Common myeloid progenitor, CD34-positive (primary cell): ENCODE data around the gene CHCHD6.

Experiments used
- CTCF ChIA-PET: fragments of 350-600 bp; sonication (Branson Sonifier 250); formaldehyde crosslinking; loops from one replicate; lab custom pipeline; 2021; ENCODE audit warnings: antibody characterized with exemption; lab: Charles Lee
- POLR2A ChIA-PET: fragments of 350-600 bp; sonication (Branson Sonifier 250); formaldehyde crosslinking; loops from one replicate; lab custom pipeline; 2021; ENCODE audit warnings: antibody characterized with exemption; lab: Charles Lee
- DNase-seq, 3 donors: peaks; one replicate each; pipeline versions ENCODE4 v3.0.0 to v3.0.0-alpha.2; 2013
- H3K27ac ChIP-seq, 2 experiments: 1 replicate in 1 of 2; 2 replicates in 1 of 2; pipeline ENCODE4 v1.7.0; 2013; ENCODE audit warnings: inconsistent platforms in 2 of 2, low read length in 2 of 2, mild to moderate bottlenecking in 2 of 2, low read depth in 1 of 2, moderate library complexity in 1 of 2; ENCODE audit not compliant: severe bottlenecking in 2 of 2, insufficient read depth in 1 of 2, poor library complexity in 1 of 2
- H3K27me3 ChIP-seq, 5 experiments: replicated peaks in 2 of 5; 1 replicate in 3 of 5; 2 replicates in 2 of 5; pipeline versions ENCODE4 v1.6.1 to v1.7.0; 2013; ENCODE audit warnings: low read length in 4 of 5, mild to moderate bottlenecking in 2 of 5, moderate library complexity in 2 of 5, inconsistent platforms in 1 of 5; ENCODE audit not compliant: insufficient read depth in 5 of 5, control insufficient read depth in 4 of 5
- H3K36me3 ChIP-seq, 4 experiments: 1 replicate in 2 of 4; 2 replicates in 2 of 4; pipeline versions ENCODE4 v1.6.1 to v1.7.0; 2013; ENCODE audit warnings: low read length in 3 of 4, control low read depth in 1 of 4, mild to moderate bottlenecking in 1 of 4; ENCODE audit not compliant: control insufficient read depth in 4 of 4, insufficient read depth in 4 of 4
- H3K4me1 ChIP-seq, 4 experiments: 1 replicate in 3 of 4; 2 replicates in 1 of 4; pipeline versions ENCODE4 v1.6.1 to v1.7.1; 2013; ENCODE audit warnings: low read length in 3 of 4, mild to moderate bottlenecking in 3 of 4, control low read depth in 1 of 4, inconsistent platforms in 1 of 4, moderate library complexity in 1 of 4; ENCODE audit not compliant: control insufficient read depth in 4 of 4, insufficient read depth in 4 of 4; ENCODE audit errors: control extremely low read depth in 1 of 4
- H3K4me3 ChIP-seq, 7 experiments: 1 replicate in 4 of 7; 2 replicates in 3 of 7; pipeline versions ENCODE4 v1.5.1 to v1.7.0; 2013; ENCODE audit warnings: mild to moderate bottlenecking in 7 of 7, low read length in 6 of 7, moderate library complexity in 6 of 7, inconsistent platforms in 2 of 7, low read depth in 2 of 7, control low read depth in 1 of 7; ENCODE audit not compliant: insufficient read depth in 4 of 7, control insufficient read depth in 1 of 7; ENCODE audit errors: extremely low read depth in 1 of 7
- H3K9me3 ChIP-seq, 5 experiments: 1 replicate in 4 of 5; 2 replicates in 1 of 5; pipeline versions ENCODE4 v1.6.1 to v1.7.1; 2013; ENCODE audit warnings: low read length in 4 of 5, mild to moderate bottlenecking in 2 of 5, inconsistent platforms in 1 of 5, low read depth in 1 of 5, moderate library complexity in 1 of 5; ENCODE audit not compliant: control insufficient read depth in 4 of 5, insufficient read depth in 2 of 5; ENCODE audit errors: control extremely low read depth in 1 of 5
- WGBS: methylation state at CpG from one replicate; pipeline ENCODE4 v1.1.5; 2013; ENCODE audit not compliant: insufficient coverage; 5-methylcytosine and 5-hydroxymethylcytosine counted together

The CHCHD6 gene

GRCh38 chr3:126718561-126719445 lies 14.8 kb downstream of the CHCHD6 start:
- ChIA-PET POLR2A (no interaction called here), CTCF (no interaction called here)
- Histone ChIP-seq H3K4me1 (no peaks in the 10 kb centered on the region), H3K27me3 (no peaks in the 10 kb centered on the region), H3K27ac (no peak overlapping the region), H3K9me3 (no peaks in the 10 kb centered on the region), H3K36me3 (no peaks in the 10 kb centered on the region), H3K4me3 (no peak overlapping the region)
- no peak for DNase-seq
- WGBS = 98% methylated on average over 13 of the region's 20 CpGs

- no peaks in the 10 kb centered on the region for H3K27me3 ChIP-seq
- ChIA-PET POLR2A (no interaction called here), CTCF (interaction anchor here (1.2 to 1.3 kb wide), 2 partner anchors 8 to 31 kb away, joined by 3 read pairs; no protein-coding TSS in a partner anchor)
- peaks cover under 1 to 16% (median 4%) of the 10 kb centered on the region in 5 experiments for H3K9me3 ChIP-seq
- no peak overlapping the region for H3K4me3 ChIP-seq
- no peak for DNase-seq
- H3K4me1 ChIP-seq = no peaks in the 10 kb centered on the region
- H3K27ac ChIP-seq = no peak overlapping the region
- 95% methylated on average over 4 of the region's 5 CpGs for WGBS
- peaks cover 0 to 2% (median 0%) of the 10 kb centered on the region in 4 experiments for H3K36me3 ChIP-seq
These were observed 16.6 kb downstream of the CHCHD6 start for GRCh38 chr3:126720596-126720995.

- H3K4me3 ChIP-seq = no peak overlapping the region
- CTCF ChIA-PET = interaction anchor here (1.3 kb wide), 1 partner anchor 8 kb away, joined by 3 read pairs; no protein-coding TSS in a partner anchor
- no peak overlapping the region for H3K27ac ChIP-seq
These were observed 17.2 kb downstream of the CHCHD6 start for GRCh38 chr3:126721246-126721645.

GRCh38 chr3:126723237-126723636 lies 19.2 kb downstream of the CHCHD6 start:
- peaks cover 2 to 23% (median 7%) of the 10 kb centered on the region in 5 experiments for H3K9me3 ChIP-seq
- H3K4me3 ChIP-seq = no peak overlapping the region
- ChIA-PET CTCF (no interaction called here), POLR2A (no interaction called here)
- no peaks in the 10 kb centered on the region for H3K27me3 ChIP-seq
- no CpG with 5 or more reads among the region's 2 CpGs for WGBS
- no peak for DNase-seq
- H3K36me3 ChIP-seq = peaks cover 0 to 10% (median 4%) of the 10 kb centered on the region in 4 experiments
- no peaks in the 10 kb centered on the region for H3K4me1 ChIP-seq
- H3K27ac ChIP-seq = no peak overlapping the region

More at GRCh38 chr3:126721246-126721645, 17.2 kb downstream of the CHCHD6 start:
- Histone ChIP-seq H3K4me1 (no peaks in the 10 kb centered on the region), H3K36me3 (peaks cover 0 to 2% (median 0%) of the 10 kb centered on the region in 4 experiments), H3K9me3 (peaks cover 2 to 23% (median 7%) of the 10 kb centered on the region in 5 experiments), H3K27me3 (no peaks in the 10 kb centered on the region)
- POLR2A ChIA-PET = no interaction called here
- 97% methylated on average over 9 of the region's 10 CpGs for WGBS
- no peak for DNase-seq

GRCh38 chr3:126723801-126724200 lies 19.8 kb downstream of the CHCHD6 start:
- WGBS = no CpG with 5 or more reads among the region's 1 CpG

DNA sequence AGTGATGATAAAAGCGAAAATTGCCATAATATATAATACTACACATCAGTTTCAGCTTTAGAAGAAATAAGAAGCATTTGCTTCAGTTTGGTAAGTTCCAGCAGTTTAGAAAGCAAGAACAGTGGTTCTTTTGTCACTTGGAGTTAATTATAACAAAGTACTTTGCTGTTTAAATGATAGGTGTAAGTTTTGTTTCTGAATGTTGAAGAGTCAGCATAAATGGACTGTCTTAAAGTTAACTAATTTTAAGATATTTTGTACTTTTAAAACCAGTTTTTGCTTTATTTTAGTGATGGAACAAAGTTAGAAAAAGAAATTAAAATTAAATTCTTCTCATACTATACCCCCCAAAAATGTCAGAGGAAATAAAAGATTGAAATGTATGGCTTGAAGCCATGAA lies 24.6 kb downstream of the CHCHD6 start:
- DNase-seq = no peak
- H3K9me3 ChIP-seq = peaks cover 2 to 23% (median 7%) of the 10 kb centered on the region in 5 experiments
- POLR2A ChIA-PET = no interaction called here
- no peak overlapping the region for H3K4me3 ChIP-seq
- no peak overlapping the region for H3K27ac ChIP-seq
- CTCF ChIA-PET = no interaction called here
- H3K4me1 ChIP-seq = peaks cover 3 to 16% (median 10%) of the 10 kb centered on the region in 4 experiments
- no CpG with 5 or more reads among the region's 1 CpG for WGBS
- no peaks in the 10 kb centered on the region for H3K27me3 ChIP-seq
- H3K36me3 ChIP-seq = peaks cover 0 to 17% (median 4%) of the 10 kb centered on the region in 4 experiments

More at GRCh38 chr3:126723801-126724200, 19.8 kb downstream of the CHCHD6 start:
- POLR2A ChIA-PET = no interaction called here
- no peaks in the 10 kb centered on the region for H3K4me1 ChIP-seq
- H3K27ac ChIP-seq = no peak overlapping the region
- no peaks in the 10 kb centered on the region for H3K27me3 ChIP-seq
- DNase-seq = no peak
- H3K36me3 ChIP-seq = peaks cover 0 to 11% (median 4%) of the 10 kb centered on the region in 4 experiments
- CTCF ChIA-PET = no interaction called here
- no peak overlapping the region for H3K4me3 ChIP-seq
- peaks cover 2 to 23% (median 7%) of the 10 kb centered on the region in 5 experiments for H3K9me3 ChIP-seq

DNA sequence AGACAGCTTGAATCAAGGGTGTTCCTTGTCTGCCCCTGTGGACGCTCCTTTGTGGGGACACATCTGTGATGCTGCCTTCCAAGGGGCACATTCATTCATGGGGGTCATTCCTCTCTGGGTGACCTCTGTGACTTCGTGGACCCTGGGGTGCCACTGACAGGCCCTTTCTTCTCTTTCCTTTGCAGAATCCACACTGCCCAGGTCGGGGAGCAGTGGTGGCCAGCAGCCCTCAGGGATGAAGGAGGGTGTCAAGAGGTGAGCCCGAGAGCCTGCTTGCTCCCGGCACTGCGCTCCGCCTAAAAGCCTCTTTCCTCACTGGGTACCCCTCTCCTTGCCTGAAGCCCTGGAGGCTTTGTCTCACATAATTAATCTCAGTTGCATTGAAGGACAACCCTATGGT lies 26.3 kb downstream of the CHCHD6 start:
- ChIA-PET CTCF (interaction anchor here (2.0 kb wide), 1 partner anchor 22 kb away, joined by 5 read pairs; no protein-coding TSS in a partner anchor), POLR2A (interaction anchor here (1.2 kb wide), 1 partner anchor 21 kb away, joined by 7 read pairs; no protein-coding TSS in a partner anchor)
- H3K27me3 ChIP-seq = no peaks in the 10 kb centered on the region
- H3K4me1 ChIP-seq = peaks cover 3 to 21% (median 10%) of the 10 kb centered on the region in 4 experiments
- no peak for DNase-seq
- no peak overlapping the region for H3K27ac ChIP-seq
- no peak overlapping the region for H3K4me3 ChIP-seq
- peaks cover 0 to 22% (median 4%) of the 10 kb centered on the region in 4 experiments for H3K36me3 ChIP-seq
- WGBS = 100% methylated on average over 1 of the region's 7 CpGs
- H3K9me3 ChIP-seq = peaks cover 2 to 9% (median 4%) of the 10 kb centered on the region in 5 experiments
